CD4-positive, alpha-beta T cell treated with Interleukin-6 at 100 ng/mL for 8 hours (primary cell): ENCODE measurements around the gene POU3F2.

Source experiments
- DNase-seq: peaks from one replicate; pipeline ENCODE4 v3.0.0-alpha.2; 2020; ENCODE audit warnings: mixed read lengths, low spot score

The POU3F2 gene

DNA sequence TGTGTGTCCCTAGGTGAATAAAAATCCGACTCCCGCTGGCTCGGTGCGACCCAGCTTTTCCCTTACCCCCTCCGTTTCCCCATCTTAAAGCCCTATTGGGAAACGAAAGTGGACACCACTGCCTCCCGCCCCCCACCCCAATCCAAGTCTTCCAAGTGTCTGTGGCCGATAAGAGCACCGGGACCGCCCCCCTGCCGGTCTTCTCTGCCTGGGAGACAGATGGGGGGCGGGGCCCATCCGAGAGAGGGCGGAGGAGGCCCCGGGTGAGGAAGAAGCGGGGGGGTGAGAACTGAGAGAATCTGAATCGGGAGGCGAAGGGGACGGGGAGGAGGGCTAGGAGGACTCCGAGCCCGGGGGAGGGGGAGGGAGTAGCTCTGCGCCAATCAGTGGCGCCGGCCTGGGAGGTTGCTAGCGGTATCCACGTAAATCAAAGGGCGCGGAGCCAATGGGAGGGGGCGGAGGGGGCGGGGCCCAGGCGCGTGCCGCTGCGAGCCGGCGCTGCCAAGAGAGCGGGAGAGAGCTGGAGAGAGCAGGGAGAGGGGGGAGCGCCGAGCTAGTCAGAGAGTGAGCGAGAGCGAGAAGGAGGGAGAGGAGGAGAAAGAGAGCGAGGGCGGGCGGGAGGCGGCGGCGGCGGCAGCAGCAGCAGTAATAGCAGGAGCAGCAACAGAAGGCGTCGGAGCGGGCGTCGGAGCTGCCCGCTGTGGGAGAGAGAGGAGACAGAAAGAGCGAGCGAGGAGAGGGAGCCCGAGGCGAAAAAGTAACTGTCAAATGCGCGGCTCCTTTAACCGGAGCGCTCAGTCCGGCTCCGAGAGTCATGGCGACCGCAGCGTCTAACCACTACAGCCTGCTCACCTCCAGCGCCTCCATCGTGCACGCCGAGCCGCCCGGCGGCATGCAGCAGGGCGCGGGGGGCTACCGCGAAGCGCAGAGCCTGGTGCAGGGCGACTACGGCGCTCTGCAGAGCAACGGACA is at the start of gene POU3F2:
POU3F2 (plus strand) TSS at position 515 of the 972 bp plus-strand sequence; CDS start at position 815, 300 bp downstream.
- DNase-seq: peak; percentile 60

DNA sequence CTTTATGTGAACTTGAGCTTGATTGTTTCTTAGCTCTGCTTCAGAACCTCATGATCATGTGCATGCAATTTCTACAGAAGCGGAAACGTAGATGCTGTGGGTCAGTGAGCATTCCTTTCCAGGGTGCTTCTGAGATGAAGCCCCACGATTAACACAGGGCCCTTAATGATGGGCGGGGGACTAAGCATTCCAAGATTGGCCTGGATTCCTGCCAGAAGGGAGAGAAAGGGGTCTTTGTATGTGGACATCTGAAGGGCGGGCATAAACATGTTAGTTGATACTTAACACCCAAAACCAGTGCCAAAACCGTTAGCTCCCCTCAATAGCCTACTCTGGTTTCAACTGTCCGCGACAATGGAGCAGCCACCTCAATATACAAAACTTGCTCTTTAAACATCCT is 46.9 kb upstream of the POU3F2 start:
- no peak for DNase-seq

DNA sequence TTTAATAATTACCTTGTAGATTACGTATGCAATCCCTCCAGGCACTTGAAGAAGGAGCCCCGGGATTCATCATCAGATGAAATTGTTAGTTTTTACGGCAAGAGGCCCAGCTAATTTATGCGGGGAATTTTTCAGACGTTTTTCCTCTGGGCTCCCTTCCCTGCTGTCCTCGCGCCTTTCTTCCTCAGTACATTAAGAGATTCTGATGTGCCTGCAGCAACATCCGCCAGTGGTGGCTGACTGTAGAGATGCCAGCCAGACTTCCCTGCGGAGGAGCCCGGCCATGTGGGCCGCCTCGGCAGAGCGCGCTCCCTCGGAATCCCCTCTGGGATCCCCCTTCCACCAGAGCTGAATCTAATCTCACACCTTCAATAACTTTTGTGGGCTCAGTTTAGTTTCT is 46.4 kb upstream of the POU3F2 start:
- no peak for DNase-seq

DNA sequence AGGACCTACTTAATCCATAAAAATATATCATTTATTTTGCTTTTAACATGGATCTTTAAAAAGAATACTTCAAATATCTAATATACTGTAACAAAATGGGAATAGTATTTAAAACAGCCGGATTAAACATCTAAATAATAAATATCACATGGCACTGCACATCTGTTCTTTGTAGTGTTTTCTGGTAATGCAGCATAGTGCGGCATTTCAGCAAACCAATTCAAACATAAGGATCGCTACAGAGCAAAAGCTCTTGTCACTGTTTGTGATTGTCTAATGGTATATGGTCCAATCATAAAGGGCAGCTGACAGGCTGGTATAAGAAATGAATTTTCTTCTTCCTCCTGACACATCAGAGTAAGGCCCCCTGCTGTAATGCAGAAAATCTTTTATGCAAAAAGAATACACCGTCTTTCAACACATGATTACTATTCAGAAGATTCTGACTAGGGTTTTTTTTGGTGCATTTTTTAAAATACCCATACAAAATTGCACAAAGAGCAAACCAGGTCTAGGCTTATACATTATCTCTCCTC is 40.0 kb upstream of the POU3F2 start:
- no peak for DNase-seq

DNA sequence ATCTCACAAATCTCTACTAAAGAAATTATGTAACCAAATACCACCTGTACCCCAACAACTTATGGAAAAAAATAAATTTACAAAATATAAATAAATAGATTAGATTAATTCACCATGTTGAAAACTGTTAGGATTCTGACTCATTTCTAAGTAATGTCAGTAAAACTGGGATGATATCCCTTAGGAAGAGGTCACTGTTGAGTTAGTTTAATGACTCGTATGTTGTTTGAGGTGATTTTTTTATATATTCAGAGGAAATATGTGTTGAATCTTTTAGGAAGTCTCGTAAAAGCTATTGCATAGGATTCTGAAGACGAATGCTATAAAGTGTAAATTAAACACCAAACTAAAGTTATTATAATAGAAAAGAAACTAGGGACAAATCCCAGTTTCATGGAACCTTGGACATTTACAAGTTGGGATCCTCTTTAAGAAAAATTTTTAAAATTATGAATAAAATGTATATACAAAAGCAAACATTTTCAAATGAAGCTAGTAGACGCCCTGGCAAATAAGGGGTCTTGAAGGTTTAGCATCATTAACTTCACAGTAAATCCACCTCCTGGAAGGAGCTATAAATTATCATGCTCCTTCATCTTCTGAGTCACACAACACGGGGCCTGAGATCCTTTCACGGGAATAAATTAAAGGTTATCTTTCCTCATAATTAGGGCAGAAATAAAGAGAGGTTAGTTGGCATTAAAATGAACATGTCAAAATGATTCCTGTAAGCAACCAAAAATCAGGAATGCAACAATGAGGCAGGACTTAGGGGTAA is 37.0 kb upstream of the POU3F2 start:
- DNase-seq: no peak

DNA sequence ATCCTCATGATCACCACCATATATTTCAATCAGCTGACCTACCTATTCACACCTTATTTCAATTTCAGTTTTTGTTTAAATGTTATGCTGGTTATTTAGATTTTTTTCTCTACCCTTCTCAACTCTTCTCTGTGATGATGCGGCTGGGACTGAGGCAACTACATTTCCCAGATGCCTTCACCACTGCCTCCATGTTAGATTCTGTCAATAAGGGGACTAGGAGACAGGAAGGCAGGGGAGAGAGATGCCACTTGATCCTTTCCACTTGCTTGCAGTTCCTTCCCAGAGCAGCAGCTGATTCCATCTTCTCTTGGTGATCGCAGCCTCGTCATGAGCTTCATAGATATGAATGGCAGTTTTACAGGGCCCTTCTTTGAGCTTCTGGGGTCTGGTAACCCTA is 33.5 kb upstream of the POU3F2 start:
- no peak for DNase-seq

DNA sequence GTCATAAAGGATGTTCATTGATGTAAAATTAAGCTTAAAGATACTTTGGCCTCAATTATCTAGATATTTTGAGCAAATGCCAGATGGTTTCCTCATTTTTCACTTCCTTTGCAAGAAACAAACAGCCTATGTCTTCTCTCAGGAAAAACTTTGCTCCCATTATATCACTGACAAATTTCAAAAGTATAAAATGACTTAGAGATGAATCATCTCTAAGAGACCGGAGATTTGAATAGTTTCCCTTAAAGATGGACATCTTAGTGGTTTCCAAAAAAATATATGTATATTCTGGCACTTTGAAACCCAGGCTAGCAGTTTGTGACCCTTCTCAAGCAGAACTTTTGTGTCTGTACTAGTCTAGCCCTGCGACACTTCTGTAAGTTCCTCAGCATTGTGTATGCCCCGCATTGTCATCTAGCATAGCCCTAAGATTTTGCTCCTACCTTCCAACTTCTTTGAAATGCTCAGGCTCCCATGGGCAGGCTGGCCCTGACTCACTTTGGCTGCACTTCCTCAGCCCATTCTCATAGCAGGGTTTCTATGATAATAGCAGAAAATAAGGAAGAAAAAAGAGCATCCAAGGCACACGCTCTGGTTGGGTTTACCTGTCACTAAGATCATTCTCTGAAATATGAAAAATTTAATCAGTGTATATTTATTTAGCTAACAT is 25.7 kb upstream of the POU3F2 start:
- no peak for DNase-seq

DNA sequence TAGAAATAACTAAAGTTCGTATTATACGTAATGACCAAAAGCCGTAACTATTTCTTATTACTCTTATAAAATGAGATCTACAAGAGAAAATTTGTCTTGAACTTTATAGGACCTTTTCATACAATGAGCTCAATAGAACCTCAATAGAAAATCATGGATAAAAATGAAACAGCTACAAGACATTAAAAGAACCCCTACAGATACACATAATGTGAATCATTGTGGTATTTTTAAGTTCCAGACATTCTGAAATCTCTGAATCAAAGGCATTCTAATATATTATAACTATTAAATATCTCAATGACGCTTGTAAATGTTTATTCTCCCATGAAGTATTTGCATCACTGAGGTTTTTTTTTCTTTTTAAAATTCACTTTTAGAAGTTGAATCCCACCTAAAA is 22.2 kb upstream of the POU3F2 start:
- no peak for DNase-seq

DNA sequence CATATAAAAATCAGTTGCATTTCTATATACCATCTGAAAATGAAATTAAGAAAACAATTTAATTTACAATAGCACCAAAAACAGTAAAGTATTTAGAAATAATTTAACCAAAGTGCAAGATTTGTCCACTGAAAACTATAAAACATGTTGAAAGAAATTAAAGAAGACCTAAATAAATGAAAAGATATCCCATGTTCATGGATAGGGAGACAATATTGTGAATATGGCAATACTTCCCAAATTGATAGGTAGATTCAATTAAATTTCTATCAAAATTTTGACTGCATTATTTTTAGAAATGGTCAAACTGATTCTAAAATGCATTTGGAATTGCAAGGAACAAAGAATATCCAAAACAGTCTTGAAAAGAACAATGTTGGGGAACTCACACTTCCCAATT is 17.6 kb upstream of the POU3F2 start:
- DNase-seq: no peak

DNA sequence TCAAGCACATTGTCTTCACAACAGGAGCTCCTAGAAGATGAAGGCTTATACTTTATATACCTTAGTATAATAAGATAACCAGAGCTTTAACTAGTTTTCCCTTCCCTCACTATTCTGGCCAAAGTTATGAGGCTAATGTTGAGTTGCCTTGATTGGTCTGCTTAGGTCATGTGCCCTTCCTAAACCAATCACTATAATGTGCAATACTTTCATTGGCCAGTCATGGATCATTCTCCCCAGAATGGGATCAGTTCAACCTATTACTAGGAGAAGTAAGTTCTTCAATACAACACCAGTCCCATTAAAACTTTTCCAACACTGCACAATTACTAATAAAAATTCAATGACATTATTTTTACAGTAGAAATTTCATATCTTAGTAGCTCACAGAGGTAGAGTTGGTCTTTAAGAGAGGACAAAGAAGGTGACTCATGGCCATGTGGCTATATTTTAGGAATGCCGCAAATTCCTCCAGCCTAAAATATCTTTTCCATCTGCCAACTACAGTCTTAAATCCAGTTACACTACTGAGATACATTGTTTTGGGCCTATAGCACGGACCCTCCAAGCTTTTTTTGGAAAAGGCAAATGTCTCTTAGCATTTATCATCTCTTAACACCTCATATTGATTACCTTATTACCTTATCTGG is 12.5 kb upstream of the POU3F2 start:
- DNase-seq: no peak

DNA sequence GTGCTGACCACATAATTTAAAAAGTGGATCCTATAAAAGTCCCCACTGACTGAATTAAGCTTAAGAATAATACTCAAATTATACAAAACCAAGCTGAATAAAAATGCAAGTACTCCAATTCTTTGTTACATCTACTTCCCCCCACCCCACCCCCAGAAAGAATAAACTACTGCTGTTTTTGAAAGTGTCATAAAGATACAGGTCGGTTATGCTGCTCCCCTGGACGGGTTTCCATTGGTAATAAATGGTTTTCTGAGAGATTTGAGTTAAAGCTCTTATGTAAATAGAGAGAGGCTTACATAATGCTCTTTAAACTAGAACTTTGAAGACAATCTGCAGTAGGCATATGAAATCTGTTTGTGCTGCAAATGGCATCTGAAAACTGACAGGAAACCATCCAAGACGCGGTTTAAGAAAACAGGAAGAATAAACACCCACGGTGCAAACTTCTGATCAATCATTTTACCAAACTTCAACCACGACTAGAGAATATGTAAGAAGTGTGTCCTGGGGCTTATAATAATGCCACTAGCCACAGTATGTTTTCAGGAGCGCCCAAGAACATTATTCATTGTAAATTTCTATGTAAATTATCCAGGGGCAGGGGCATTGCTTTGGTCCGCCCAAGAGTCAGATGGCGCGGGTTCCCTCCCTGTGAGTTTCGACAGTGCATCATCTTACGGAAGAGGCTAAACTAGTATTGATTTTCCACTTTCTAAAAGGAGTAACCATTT is 10.8 kb upstream of the POU3F2 start:
- no peak for DNase-seq

DNA sequence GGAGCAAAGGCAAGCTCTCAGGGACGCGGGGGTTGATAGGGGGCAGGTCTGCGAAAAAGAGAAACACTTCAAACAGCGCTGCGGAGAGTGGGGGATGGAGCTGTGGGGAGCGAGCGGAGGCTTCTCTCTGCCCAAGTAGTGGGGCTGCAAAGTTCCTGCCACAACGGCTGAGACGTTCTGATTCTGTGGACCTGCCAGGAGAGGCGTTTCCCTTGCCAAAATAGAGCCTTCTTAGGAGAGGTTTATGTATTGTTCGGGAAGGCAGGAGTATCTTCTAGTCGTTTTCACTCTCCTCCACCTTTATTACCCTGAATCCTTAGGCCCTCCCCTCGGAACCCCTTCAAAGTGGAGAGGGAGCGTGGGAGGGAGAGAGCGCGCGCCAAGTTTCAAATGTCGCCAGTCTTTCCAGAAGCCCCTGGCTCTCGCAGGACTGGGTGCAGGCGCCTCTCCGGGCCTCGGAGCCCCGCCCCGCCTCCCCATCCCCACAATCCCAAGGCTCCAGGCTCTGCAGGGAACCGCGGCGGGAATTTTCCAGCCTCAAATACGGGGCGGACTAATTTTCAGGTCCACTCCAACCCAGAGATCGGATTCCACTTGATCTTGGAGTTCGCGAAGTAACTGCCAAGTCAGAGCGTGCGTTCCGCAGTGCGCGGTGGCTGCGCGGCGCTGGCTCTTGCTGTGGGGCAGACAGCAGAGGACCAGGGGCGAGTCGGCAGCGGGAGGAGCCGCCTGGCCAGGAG is 10.0 kb upstream of the POU3F2 start:
- no peak for DNase-seq

DNA sequence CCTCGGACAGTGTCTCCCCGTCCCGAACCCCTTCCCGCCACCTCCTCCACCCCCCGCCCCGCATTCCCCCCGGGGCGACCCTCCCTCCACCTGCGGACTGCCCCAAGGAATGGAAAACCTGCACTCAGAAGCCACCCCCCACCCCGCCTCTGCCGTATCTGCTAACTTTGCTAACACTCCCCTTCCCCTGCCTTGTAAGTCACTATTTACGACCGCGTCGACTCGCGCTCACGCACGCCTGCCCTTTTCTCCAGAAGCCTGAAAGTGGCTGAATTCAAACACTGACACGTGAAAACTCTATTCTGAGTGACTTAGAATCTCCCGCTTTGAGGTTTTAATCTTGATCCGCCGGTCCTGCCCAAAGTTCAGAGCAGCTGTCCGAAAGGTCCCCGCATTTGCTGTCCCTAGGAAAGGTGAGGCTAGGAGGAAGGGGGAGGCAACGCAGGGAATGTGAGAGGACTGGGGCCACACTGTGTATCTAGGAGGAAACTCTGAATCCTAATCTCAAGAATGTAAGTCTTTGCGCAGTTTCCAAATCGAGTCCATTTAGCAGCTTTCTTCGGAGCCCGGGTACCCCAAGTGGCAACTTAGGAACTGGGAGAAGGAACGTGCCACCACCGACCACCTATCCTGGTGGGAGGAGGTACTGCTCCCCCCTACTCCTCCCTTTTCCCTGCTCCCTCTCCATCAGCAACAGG is 9.3 kb upstream of the POU3F2 start:
- no peak for DNase-seq

DNA sequence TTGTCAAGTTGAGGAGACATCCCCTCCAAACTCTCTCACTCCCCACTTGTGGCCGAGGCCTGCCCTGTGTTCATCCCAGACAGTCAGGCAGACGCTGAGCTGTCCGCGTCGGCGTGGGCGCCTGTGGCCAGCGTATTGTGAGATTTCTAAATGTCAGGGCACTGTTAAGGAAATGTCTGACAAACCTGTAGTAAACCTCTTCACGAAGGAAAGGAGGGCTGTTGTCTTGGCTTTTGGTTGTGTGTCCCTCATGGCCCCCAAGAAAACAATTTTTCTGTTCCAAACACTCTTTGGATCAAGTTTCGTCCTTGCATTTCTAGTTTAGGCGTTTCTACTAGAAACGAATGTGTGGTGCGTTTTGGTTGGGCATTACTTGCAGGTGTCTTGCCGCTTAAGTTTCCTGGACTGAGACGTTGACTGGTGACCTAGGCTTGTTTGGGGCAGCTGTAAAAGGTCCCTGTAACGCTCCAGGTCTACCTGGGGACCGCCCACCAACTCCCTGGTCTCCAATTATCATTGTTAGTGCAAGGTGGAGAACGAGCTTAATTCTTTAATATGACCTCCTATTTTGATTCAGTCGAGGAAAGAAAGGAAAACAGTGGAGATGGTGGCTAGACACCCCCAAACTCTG is 8.7 kb upstream of the POU3F2 start:
- DNase-seq: no peak

DNA sequence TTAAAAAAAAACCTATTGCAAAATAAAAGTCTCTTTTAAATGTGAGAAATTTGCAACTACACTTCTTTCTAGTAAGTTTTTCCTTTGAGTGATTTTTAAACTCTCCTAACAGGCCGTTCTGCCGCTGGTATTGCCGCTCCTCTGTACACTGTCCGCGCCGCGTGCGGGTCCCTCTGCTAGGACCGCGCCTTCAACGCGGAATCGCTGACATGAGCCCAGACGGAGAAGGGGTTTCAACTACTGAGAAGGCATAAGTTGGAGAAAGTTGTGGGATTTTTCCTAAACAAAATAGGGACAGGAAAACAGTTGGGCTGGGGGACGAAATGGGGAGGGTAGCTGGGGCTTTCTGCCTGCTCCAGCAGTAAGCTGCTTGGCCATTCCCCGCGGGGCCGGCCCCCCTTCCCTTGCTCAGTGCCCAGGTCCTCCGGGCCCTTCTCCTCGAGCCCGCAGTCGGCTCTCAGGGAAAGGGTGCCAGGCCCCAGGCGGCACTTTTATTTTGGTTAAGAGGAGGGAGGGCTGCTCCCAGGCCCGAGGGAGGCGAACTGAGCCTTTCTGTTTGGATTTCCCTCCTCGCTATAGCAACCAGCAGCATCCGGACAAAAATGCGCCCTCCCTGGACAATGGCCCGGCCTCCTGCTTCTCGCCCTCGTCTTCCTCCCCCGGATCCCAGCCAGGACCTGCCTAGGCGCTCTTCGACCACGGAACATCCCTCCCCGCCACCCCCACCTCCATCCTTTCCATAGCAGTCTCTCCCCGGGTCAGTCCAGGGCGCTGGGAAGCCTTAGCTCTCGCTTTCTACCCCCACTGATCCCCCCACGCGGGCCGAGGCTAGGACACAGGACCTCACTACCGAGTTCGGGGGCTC is 6.8 kb upstream of the POU3F2 start:
- no peak for DNase-seq

DNA sequence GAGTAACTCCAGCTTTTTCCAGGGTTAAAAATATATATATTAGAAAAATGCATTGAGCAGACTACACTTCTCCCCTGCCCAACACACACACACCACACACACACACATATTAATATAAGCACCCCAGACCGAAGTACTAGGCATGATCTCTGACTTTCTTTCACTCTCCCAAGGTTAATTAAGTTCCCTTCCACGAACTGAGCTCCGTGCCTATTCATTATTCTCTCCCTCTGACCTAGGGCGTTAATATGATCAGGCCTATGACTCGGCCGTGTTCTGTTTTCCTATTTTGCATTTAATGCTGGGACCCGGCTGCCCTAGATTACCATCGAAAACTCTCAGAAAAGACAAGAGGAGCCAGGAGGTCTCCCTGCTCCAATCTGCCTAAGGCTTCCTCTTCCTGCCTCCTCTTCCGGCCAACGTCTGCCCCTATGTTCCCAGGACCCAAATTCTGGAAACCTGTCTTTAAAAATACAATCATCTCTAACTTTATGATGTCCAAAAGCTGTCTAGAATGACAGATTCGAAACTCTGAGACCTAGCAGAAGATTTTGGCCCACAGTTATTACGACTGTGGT is 6.1 kb upstream of the POU3F2 start:
- no peak for DNase-seq

DNA sequence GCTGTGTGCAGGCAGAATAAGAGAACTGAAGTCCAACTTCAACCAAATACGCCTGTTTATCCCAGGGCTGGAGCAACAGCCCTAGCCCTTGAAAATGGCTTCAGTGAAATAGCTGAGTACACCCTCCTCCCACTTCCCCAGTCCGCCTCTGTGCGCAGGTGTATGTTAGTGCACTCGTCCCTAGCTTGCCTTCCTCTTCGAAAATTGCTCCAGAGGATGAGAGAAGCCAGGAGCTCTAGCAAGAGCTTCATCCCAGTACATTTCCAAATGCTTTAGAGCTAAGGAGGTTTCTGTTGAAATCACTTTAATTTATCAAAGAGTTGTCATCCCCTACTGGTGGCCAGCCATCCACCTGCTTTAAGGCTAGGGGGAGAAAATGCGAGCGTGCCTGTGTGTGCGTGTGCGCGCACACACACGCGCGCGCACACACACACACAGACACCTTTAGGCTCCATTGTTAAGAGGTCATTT is 5.4 kb upstream of the POU3F2 start:
- no peak for DNase-seq

DNA sequence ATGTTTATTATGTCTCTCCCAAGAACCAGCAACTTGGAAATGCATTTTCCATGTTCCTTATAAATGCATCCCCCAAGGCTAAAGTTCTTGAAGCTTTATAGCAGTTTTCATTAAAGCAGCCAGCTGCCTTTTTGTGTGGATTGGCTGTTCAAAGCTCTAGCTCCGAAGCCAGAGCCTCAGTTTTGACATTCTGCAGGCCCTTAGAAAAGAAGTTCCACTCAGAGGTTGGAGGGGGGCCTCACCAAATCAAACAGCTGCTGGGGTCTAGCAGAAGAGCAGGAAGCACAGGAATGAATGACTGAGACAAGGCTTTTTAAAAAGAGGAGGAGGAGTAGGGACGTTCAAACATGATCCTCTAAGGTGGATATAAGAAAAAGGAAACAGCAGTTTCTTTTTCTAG is 4.2 kb upstream of the POU3F2 start:
- DNase-seq: no peak
